Loucy (cell line): ENCODE results near the gene STAT4.

Experiments
- EZH2phosphoT487 ChIP-seq: fragments of 200-600 bp; IDR thresholded peaks from 2 replicates; pipeline ENCODE4 v1.6.1; 2018; ENCODE audit warnings: antibody characterized with exemption, mild to moderate bottlenecking, moderate library complexity, borderline replicate concordance
- TF ChIP-seq, protein P1 (sequence below): fragments of 200-600 bp; sonication (generic); conservative IDR thresholded peaks from 2 replicates; pipeline ENCODE4 v1.5.1; 2014; ENCODE audit warnings: mild to moderate bottlenecking, antibody characterized with exemption, low read length

DNA sequence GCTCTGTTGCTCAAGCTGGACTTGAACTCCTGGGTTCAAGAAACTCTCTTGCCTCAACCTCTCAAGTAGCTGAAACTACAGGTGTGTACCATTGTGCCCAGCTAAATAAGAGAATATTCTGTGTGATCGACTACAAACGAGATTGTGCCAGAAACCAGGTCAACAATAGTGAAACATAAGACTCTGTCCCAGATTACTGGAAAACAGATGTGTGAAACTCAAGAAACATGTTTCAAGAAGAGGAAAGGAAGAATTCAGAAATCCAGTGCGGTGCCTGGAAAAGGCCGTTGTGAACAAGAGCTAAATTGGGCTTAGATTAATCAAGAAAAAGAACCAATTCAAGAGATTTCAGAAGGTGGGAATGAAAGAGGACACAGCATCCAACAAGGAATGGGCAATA is 113.4 kb downstream of the STAT4 start:
- TF ChIP-seq, protein P1, sequence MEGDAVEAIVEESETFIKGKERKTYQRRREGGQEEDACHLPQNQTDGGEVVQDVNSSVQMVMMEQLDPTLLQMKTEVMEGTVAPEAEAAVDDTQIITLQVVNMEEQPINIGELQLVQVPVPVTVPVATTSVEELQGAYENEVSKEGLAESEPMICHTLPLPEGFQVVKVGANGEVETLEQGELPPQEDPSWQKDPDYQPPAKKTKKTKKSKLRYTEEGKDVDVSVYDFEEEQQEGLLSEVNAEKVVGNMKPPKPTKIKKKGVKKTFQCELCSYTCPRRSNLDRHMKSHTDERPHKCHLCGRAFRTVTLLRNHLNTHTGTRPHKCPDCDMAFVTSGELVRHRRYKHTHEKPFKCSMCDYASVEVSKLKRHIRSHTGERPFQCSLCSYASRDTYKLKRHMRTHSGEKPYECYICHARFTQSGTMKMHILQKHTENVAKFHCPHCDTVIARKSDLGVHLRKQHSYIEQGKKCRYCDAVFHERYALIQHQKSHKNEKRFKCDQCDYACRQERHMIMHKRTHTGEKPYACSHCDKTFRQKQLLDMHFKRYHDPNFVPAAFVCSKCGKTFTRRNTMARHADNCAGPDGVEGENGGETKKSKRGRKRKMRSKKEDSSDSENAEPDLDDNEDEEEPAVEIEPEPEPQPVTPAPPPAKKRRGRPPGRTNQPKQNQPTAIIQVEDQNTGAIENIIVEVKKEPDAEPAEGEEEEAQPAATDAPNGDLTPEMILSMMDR = no peak
- TF ChIP-seq EZH2phosphoT487 = no peak
